ENCODE results near the gene JKAMP.

JKAMP gene

DNA sequence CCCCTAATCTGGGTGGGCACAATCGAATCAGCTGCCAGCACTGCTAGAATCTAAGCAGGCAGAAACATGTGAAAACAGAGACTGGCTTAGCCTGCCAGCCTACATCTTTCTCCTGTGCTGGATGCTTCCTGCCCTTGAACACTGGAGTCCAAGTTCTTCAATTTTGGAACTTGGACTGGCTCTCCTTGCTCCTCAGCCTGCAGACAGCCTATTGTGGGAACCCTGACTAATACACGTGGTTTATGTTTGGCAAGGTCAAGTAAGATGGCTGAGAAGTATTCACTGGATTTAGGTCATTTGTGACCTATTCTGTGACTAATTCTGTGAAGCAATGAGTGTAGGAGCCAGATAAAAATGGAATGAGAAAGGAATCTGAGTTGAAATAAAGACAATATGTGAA lies 30.2 kb upstream of the JKAMP start:
- H3K23ac ChIP-seq (ENCODE audit: low read length in 2 of 2) = no peak overlapping the region
- H3K9ac ChIP-seq (ENCODE audit: low read length) = peak overlapping the region; percentile 70
- H3K18ac ChIP-seq (ENCODE audit: low read depth in 1 of 2, low read length in 2 of 2) = no peak overlapping the region
- no peak overlapping the region for H3K4me3 ChIP-seq (ENCODE audit: insufficient read depth in 1 of 2, low read depth in 1 of 2, low read length in 2 of 2)
- DNase-seq = peak; percentile 90
- H2BK12ac ChIP-seq (ENCODE audit: low read length in 2 of 2) = no peak overlapping the region
- peaks cover 0 to 36% of the 10 kb centered on the region in 2 experiments for H3K36me3 ChIP-seq (ENCODE audit: control insufficient read depth in 1 of 2, insufficient read depth in 2 of 2, low read depth in 1 of 2, low read length in 2 of 2)
- no peak overlapping the region for H4K8ac ChIP-seq (ENCODE audit: low read length)
- no peak overlapping the region for H3K4ac ChIP-seq (ENCODE audit: low read depth in 1 of 2, low read length in 2 of 2)
- H3K27ac ChIP-seq (ENCODE audit: low read length, poor library complexity, severe bottlenecking) = no peak overlapping the region
- peaks cover 2% of the 10 kb centered on the region for H3K4me1 ChIP-seq (ENCODE audit: control insufficient read depth, insufficient read depth, low read depth, low read length)
- H3K4me2 ChIP-seq (ENCODE audit: low read length, poor library complexity, severe bottlenecking) = no peak overlapping the region
- H3K79me1 ChIP-seq (replicated peaks; ENCODE audit: low read length, poor library complexity, severe bottlenecking) = peaks cover 5% of the 10 kb centered on the region
- H3K27me3 ChIP-seq (ENCODE audit: control insufficient read depth in 1 of 2, insufficient read depth in 1 of 2, low read length in 2 of 2) = no peaks in the 10 kb centered on the region
- no peak overlapping the region for H2AK5ac ChIP-seq (ENCODE audit: low read length, severe bottlenecking)
- no peak overlapping the region for H2BK120ac ChIP-seq (ENCODE audit: low read depth, low read length)
- WGBS = 50% methylated on average over 2 of the region's 2 CpGs
- no peak overlapping the region for H4K91ac ChIP-seq (ENCODE audit: low read length)
- H3K14ac ChIP-seq (ENCODE audit: low read length in 2 of 2) = no peak overlapping the region
- H2AFZ ChIP-seq (ENCODE audit: low read depth, low read length) = no peak overlapping the region
- no peak overlapping the region for H2BK15ac ChIP-seq (ENCODE audit: low read depth, poor library complexity, severe bottlenecking)
- no peak overlapping the region for H2BK5ac ChIP-seq (ENCODE audit: low read depth, low read length, poor library complexity, severe bottlenecking)
- peaks cover 11% of the 10 kb centered on the region for H3K9me3 ChIP-seq (ENCODE audit: control insufficient read depth, low read length)

DNA sequence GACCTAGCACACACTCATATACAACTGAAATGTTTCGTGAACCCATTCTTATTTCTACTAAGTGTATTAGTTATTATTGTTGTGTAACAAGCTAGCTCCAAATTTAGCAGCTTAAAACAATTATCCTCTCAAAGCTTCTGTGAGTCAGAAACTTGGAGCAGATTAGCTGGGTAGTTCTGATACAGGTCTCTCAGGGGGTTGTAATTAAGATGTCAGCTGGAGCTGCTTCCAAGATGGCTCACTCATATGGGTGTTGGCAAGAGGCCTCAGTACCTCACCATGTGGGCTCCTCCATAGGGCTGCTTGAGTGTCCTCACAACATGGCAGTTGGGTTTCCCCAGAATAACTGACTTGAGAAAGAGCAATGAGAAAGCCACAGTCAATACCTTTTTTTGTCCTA lies 28.9 kb upstream of the JKAMP start:
- Histone ChIP-seq H3K4me2 (ENCODE audit: low read length, poor library complexity, severe bottlenecking) (no peak overlapping the region), H3K4me3 (ENCODE audit: insufficient read depth in 1 of 2, low read depth in 1 of 2, low read length in 2 of 2) (peak overlapping the region in 1 of 2 experiments; percentile 42), H2BK15ac (ENCODE audit: low read depth, poor library complexity, severe bottlenecking) (no peak overlapping the region), H3K27me3 (ENCODE audit: control insufficient read depth in 1 of 2, insufficient read depth in 1 of 2, low read length in 2 of 2) (no peaks in the 10 kb centered on the region), H3K14ac (ENCODE audit: low read length in 2 of 2) (no peak overlapping the region), H2AFZ (ENCODE audit: low read depth, low read length) (no peak overlapping the region), H3K4ac (ENCODE audit: low read depth in 1 of 2, low read length in 2 of 2) (no peak overlapping the region), H3K9ac (ENCODE audit: low read length) (no peak overlapping the region), H2BK120ac (ENCODE audit: low read depth, low read length) (no peak overlapping the region), H3K4me1 (ENCODE audit: control insufficient read depth, insufficient read depth, low read depth, low read length) (peaks cover 2% of the 10 kb centered on the region), H3K79me1 (replicated peaks; ENCODE audit: low read length, poor library complexity, severe bottlenecking) (peaks cover 5% of the 10 kb centered on the region), H2BK12ac (ENCODE audit: low read length in 2 of 2) (no peak overlapping the region), H3K27ac (ENCODE audit: low read length, poor library complexity, severe bottlenecking) (no peak overlapping the region), H2BK5ac (ENCODE audit: low read depth, low read length, poor library complexity, severe bottlenecking) (no peak overlapping the region), H2AK5ac (ENCODE audit: low read length, severe bottlenecking) (no peak overlapping the region), H3K9me3 (ENCODE audit: control insufficient read depth, low read length) (peaks cover 11% of the 10 kb centered on the region), H4K8ac (ENCODE audit: low read length) (no peak overlapping the region), H4K91ac (ENCODE audit: low read length) (no peak overlapping the region), H3K23ac (ENCODE audit: low read length in 2 of 2) (no peak overlapping the region), H3K36me3 (ENCODE audit: control insufficient read depth in 1 of 2, insufficient read depth in 2 of 2, low read depth in 1 of 2, low read length in 2 of 2) (peaks cover 0 to 49% of the 10 kb centered on the region in 2 experiments), H3K18ac (ENCODE audit: low read depth in 1 of 2, low read length in 2 of 2) (no peak overlapping the region)
- no peak for DNase-seq
- no CpG with 5 or more reads among the region's 1 CpG for WGBS

DNA sequence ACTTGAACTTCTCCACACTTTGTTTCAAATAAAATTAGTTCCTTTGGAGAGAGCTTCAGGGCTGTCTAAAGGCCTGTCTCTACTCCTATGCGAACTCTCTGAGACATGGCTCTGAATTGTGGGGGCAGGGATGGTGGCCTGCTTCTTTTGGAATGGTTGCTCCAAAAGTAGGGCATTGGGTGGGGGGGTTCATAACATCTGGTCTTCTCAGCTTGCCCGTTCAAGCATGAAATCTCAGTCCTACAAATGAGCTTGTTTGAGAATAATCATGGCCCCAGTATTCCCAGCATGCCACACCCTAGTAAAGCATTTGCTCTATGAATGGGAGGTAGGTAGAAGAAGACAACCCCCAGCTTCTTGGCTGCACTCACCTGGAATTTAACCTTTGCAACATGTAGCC lies 25.8 kb upstream of the JKAMP start:
- Histone ChIP-seq H3K14ac (ENCODE audit: low read length in 2 of 2) (no peak overlapping the region), H3K4me3 (ENCODE audit: insufficient read depth in 1 of 2, low read depth in 1 of 2, low read length in 2 of 2) (no peak overlapping the region), H2BK15ac (ENCODE audit: low read depth, poor library complexity, severe bottlenecking) (no peak overlapping the region), H2BK120ac (ENCODE audit: low read depth, low read length) (no peak overlapping the region), H3K4me2 (ENCODE audit: low read length, poor library complexity, severe bottlenecking) (no peak overlapping the region), H3K27ac (ENCODE audit: low read length, poor library complexity, severe bottlenecking) (no peak overlapping the region), H2BK12ac (ENCODE audit: low read length in 2 of 2) (no peak overlapping the region), H3K23ac (ENCODE audit: low read length in 2 of 2) (no peak overlapping the region), H3K36me3 (ENCODE audit: control insufficient read depth in 1 of 2, insufficient read depth in 2 of 2, low read depth in 1 of 2, low read length in 2 of 2) (peaks cover under 1 to 63% of the 10 kb centered on the region in 2 experiments), H3K18ac (ENCODE audit: low read depth in 1 of 2, low read length in 2 of 2) (no peak overlapping the region), H3K27me3 (ENCODE audit: control insufficient read depth in 1 of 2, insufficient read depth in 1 of 2, low read length in 2 of 2) (no peaks in the 10 kb centered on the region), H3K4ac (ENCODE audit: low read depth in 1 of 2, low read length in 2 of 2) (no peak overlapping the region), H4K8ac (ENCODE audit: low read length) (no peak overlapping the region), H3K9me3 (ENCODE audit: control insufficient read depth, low read length) (peaks cover 11% of the 10 kb centered on the region), H3K79me1 (replicated peaks; ENCODE audit: low read length, poor library complexity, severe bottlenecking) (peaks cover 7% of the 10 kb centered on the region), H4K91ac (ENCODE audit: low read length) (no peak overlapping the region), H2AK5ac (ENCODE audit: low read length, severe bottlenecking) (no peak overlapping the region), H3K4me1 (ENCODE audit: control insufficient read depth, insufficient read depth, low read depth, low read length) (peaks cover 2% of the 10 kb centered on the region), H2BK5ac (ENCODE audit: low read depth, low read length, poor library complexity, severe bottlenecking) (no peak overlapping the region), H3K9ac (ENCODE audit: low read length) (no peak overlapping the region), H2AFZ (ENCODE audit: low read depth, low read length) (no peak overlapping the region)
- WGBS = 94% methylated on average over 2 of the region's 2 CpGs
- no peak for DNase-seq

DNA sequence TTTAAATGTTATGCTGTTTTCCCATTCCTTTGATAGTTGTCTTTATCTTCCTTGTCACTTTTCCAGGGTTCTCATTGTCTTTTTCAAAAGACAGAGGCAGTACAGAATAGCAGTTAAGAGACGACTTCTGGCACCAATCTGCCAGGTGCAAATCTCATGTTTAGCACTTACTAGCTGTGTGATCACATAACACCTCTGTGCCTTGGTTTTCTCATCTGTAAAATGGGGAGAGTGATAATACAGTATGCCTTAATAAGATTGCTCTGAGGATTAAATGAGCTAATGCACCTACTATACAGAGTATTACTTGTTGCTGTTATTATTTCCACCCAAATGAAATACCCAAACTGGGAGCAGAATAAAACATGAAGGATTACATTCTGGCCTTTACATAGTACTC lies 23.9 kb upstream of the JKAMP start:
- Histone ChIP-seq H3K79me1 (replicated peaks; ENCODE audit: low read length, poor library complexity, severe bottlenecking) (peaks cover 14% of the 10 kb centered on the region), H3K4me3 (ENCODE audit: insufficient read depth in 1 of 2, low read depth in 1 of 2, low read length in 2 of 2) (no peak overlapping the region), H3K14ac (ENCODE audit: low read length in 2 of 2) (no peak overlapping the region), H2AFZ (ENCODE audit: low read depth, low read length) (no peak overlapping the region), H2BK15ac (ENCODE audit: low read depth, poor library complexity, severe bottlenecking) (no peak overlapping the region), H3K27ac (ENCODE audit: low read length, poor library complexity, severe bottlenecking) (no peak overlapping the region), H4K8ac (ENCODE audit: low read length) (no peak overlapping the region), H3K4ac (ENCODE audit: low read depth in 1 of 2, low read length in 2 of 2) (no peak overlapping the region), H3K4me2 (ENCODE audit: low read length, poor library complexity, severe bottlenecking) (no peak overlapping the region), H2BK12ac (ENCODE audit: low read length in 2 of 2) (no peak overlapping the region), H2AK5ac (ENCODE audit: low read length, severe bottlenecking) (no peak overlapping the region), H3K9me3 (ENCODE audit: control insufficient read depth, low read length) (peaks cover 11% of the 10 kb centered on the region), H2BK5ac (ENCODE audit: low read depth, low read length, poor library complexity, severe bottlenecking) (no peak overlapping the region), H3K9ac (ENCODE audit: low read length) (no peak overlapping the region), H3K23ac (ENCODE audit: low read length in 2 of 2) (no peak overlapping the region), H3K27me3 (ENCODE audit: control insufficient read depth in 1 of 2, insufficient read depth in 1 of 2, low read length in 2 of 2) (no peaks in the 10 kb centered on the region), H3K4me1 (ENCODE audit: control insufficient read depth, insufficient read depth, low read depth, low read length) (peaks cover 12% of the 10 kb centered on the region), H3K36me3 (ENCODE audit: control insufficient read depth in 1 of 2, insufficient read depth in 2 of 2, low read depth in 1 of 2, low read length in 2 of 2) (peaks cover 10 to 63% of the 10 kb centered on the region in 2 experiments), H3K18ac (ENCODE audit: low read depth in 1 of 2, low read length in 2 of 2) (no peak overlapping the region), H4K91ac (ENCODE audit: low read length) (no peak overlapping the region), H2BK120ac (ENCODE audit: low read depth, low read length) (no peak overlapping the region)
- WGBS = 78% methylated on average over 1 of the region's 1 CpG
- no peak for DNase-seq

Data from mesenchymal stem cell (in vitro differentiated cells and primary cell).